HG03064 (cell line): ENCODE results near the gene CAMKK2.
"Not testable (repeated sequence)": the region's sequence is repeated elsewhere in the genome, so short reads cannot be mapped to it uniquely, and the experiment has no call there.

ENCODE experiments used
- ATAC-seq: cut with Tn5 transposase; IDR thresholded peaks from one replicate; pipeline ENCODE4 v1.9.1; 2021; ENCODE audit warnings: low read depth; ENCODE audit not compliant: unreplicated experiment

The CAMKK2 gene

DNA sequence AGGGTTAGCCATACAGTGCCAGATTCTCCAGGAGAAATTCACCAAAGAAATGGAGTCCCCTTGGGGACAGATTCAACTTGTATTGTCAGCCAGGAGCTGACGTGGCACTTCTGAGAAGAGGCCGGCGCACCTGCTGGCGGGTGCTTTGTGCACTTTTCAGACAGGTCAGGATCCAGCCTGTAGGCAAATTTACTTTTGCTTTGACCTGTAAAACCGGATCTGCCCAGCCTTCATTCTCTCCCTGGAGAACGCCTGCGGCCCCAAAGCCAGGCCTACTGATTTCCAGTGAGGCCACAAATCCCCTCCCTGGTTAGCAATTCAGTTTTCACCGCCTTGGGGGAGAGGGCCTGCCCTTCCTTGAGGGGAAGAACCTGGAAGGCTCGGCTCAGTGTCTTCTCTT is 69.2 kb downstream of the CAMKK2 start:
- ATAC-seq, result no peak

DNA sequence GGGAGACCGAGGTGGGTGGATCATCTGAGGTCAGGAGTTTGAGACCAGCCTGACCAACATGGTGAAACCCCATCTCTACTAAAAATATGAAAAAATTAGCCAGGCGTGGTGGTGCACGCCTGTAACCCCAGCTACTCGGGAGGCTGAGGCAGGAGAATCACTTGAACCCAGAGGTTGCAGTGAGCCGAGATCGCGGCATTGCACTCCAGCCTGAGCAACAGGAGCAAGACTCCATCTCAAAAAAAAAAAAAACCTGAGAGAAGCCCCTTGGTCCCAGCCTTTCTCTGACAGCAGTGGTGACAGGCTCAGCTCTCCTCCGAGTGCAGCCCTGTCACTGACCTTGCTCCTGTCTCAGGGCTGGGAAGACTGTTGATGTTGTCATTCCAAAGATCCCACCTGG is 69.6 kb downstream of the CAMKK2 start:
- ATAC-seq, result not testable (repeated sequence)

DNA sequence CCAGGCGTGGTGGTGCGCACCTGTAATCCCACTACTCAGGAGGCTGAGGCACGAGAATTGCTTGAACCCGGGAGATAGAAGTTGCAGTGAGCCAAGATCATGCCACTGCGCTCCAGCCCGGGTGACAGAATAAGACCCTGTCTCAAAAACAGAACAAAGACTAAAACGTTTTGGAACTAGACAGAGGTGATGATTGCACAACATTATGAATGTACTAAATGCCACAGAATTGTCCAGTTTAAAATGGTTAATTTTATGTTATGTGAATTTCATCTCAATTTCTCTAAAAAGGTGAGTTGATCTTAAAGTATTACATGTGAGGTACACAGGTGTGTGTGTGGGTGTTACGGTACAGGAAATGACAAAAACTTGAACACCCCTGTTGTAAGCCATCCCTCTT is 70.1 kb downstream of the CAMKK2 start:
- ATAC-seq, result no peak

- ATAC-seq, result no peak
These were observed 71.9 kb downstream of the CAMKK2 start for GRCh38 chr12:121224591-121224990.

DNA sequence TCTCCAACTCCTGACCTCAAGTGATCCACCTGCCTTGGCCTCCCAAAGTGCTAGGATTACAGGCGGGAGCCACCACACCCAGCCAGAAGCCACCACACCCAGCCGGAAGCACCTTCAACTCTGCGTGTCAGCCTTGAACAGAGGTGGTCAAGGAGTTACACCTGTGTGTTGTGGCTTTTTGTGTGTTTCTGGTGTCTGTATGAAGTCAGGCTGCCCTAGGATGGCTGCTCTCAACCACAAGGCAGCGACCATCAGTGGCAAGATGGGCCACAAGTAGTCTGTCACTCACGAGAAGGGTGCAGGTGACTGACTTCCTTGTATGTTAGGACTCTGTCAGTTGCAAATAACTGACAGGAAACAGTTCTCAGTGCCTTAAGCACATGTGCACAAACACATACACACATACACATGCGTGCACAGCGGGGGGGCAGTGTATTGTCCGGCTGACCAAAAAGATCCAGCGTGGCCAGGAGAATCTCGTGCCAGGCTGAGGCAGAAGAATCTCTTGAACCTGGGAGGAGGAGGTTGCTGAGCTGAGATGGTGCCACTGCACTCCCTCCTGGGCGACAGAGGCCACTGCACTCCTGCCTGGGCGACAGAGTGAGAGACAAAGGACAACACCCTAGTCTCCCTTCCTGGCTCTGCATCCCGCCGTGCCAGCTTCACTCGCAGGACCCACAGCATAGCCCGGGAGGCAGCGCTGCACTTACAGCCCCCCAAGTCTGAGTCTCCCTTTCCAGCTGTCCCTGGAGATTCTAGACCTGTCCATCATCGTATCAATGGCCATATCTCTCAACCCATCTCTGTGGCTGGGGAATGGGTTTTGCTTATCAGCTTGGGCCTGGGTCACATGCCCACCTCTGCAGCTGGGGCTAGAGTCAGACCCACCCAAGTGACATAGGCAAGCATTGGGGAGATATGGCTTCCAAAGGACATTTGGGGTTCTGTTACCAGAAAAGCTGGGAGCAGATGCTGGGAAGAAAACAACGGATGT is 72.9 kb downstream of the CAMKK2 start:
- no peak for ATAC-seq

DNA sequence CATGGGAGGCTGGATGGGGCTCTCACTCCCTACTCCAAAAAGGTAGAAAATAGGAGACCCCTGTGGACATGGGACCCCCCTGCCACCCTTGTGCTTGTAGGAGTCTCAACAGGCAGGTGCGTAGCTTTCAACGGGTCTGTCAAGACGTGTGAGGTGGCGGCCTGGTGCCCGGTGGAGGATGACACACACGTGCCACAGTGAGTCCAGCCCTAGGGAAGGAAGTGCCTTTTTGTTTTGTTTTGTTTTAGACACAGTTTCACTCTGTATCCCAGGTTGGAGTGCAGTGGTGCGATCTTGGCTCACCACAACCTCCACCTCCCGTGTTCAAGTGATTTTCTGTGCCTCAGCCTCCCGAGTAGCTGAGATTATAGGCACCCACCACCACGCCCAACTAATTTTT is 73.7 kb downstream of the CAMKK2 start:
- no peak for ATAC-seq

DNA sequence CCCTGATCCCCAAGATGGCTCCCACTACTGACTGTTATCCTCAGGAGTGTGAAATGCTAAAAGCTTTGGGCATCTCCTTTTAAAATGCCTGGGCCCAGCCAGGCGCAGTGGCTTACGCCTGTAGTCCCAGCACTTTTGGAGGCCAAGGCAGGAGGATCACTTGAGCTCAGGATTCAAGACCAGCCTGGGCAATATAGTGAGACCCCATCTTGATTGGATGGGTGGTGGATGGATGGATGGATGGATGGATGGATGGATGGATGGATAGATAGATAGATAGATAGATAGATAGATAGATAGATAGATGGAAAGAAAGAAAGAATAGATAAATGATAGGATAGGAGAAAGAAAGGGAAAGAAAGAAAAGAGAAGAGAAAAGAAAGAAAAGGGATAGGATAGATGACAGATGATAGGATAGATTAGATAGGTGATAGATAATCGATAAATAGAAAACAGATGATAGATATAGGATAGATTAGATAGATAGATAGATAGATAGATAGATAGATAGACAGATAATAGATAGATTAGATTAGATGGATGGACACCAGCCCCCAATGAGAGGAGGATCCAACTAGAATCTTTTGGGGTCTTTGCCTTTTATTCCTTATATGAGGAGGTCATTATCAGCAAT is 77.0 kb downstream of the CAMKK2 start:
- no peak for ATAC-seq

GRCh38 chr12:121218588-121219352 is 77.7 kb downstream of the CAMKK2 start:
- ATAC-seq, result no peak

DNA sequence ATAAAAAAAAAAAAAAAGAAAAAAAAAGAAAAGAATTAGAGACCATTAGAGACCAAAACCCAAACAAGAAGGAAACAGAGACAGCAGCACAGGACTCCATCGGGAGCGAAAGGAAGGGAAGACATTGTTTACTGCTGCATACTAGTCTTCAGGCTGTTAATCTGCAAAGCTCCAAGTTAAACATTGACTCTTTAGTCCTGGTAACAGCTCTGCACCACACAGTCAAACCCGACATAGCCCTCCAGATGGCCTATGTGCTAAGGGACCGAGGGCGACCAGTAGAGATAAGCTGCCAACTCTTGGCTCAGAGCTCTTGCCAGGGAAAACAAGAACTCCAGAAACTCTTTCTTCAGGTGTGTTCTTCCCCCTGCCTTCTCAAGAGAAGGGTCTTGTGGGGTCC is 78.7 kb downstream of the CAMKK2 start:
- no peak for ATAC-seq

DNA sequence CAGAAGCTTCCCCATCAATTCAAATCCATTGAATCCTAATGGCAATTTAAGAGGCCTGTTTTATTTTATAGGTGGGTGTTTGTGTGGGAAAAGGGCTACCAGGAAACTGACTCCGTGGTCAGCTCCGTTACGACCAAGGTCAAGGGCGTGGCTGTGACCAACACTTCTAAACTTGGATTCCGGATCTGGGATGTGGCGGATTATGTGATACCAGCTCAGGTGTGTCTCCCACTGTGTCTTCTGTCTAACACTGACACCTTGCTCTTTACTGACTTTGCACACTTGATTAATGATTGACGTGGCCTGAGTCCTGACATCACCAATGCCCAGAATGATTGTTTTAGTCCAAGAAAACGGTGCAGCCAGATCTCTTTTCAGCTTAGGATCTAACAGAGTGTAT is 79.4 kb downstream of the CAMKK2 start:
- ATAC-seq, result no peak

DNA sequence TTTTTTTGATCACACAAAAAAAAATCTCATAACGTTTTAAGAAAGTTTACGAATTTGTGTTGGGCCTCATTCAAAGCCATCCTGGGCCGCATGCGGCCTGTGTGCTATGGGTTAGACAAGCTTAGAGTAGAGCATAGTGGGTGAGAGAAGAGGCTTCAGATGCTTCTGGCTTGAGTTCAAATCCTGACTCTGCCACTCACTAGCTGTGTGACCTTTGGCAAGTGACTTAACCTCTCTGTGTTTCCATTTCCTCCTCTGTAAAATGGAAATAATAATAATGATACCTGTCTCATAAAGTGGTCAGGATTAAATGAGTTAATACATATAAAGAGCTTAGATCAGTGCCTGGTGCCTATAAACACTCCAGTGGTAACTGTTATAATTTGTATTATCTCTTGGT is 80.4 kb downstream of the CAMKK2 start:
- no peak for ATAC-seq

DNA sequence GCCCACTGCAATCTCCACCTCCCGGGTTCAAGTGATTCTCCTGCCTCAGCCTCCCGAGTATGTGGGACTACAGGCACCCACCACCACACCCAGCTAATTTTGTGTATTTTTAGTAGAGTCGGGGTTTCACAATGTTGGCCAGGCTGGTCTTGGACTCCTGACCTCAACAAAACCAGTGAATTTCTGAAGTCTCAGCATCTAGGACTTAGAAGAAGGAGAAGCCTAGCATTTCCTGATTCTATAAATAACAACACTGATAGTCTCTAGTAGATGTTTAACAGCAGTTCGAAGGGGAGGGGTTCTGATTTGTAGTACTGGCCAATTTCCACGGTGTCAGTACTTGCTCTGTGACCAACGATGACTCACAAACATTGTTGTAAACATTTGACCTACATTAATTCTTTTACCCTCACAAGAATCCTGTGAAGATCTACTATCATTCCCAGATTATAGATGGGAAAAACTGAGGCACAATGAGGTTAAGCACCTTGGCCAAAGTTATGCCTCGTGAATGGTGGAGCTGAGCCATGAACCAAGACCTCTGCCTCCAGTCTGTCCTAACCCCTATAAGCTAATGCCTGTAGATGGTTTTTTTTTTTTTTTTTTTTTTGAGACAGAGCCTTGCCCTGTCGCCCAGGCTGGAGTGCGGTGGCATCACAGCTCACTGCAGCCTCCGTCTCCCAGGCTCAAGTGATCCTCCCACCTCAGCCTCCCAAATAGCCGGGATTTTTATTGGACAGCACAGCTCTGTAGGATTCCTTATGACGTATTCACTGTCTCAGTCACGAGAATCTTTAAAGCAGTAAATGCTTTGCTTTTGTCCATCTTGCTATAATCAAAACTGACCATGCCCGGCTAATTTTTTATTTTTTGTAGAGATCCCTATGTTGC is 81.4 kb downstream of the CAMKK2 start:
- no peak for ATAC-seq

GRCh38 chr12:121214166-121214777 is 82.2 kb downstream of the CAMKK2 start:
- no peak for ATAC-seq

DNA sequence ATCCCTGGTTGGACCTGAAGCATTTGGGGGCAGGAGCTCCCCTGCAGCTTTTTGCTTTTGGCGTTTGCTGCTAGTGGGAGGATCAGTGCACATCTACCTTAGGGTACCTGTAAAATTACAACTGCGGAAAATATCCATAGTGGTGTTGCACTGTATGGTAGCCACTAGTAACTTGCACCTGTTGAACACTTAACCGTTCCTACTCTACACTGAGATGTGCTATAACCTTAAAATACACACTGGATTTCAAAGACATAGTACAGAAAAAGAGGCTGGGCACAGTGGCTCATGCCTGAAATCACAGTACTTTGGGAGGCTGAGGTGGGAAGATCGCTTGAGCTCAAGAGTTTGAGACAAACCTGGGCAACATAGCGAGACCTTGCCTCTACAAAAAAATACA is 83.6 kb downstream of the CAMKK2 start:
- ATAC-seq, result no peak

DNA sequence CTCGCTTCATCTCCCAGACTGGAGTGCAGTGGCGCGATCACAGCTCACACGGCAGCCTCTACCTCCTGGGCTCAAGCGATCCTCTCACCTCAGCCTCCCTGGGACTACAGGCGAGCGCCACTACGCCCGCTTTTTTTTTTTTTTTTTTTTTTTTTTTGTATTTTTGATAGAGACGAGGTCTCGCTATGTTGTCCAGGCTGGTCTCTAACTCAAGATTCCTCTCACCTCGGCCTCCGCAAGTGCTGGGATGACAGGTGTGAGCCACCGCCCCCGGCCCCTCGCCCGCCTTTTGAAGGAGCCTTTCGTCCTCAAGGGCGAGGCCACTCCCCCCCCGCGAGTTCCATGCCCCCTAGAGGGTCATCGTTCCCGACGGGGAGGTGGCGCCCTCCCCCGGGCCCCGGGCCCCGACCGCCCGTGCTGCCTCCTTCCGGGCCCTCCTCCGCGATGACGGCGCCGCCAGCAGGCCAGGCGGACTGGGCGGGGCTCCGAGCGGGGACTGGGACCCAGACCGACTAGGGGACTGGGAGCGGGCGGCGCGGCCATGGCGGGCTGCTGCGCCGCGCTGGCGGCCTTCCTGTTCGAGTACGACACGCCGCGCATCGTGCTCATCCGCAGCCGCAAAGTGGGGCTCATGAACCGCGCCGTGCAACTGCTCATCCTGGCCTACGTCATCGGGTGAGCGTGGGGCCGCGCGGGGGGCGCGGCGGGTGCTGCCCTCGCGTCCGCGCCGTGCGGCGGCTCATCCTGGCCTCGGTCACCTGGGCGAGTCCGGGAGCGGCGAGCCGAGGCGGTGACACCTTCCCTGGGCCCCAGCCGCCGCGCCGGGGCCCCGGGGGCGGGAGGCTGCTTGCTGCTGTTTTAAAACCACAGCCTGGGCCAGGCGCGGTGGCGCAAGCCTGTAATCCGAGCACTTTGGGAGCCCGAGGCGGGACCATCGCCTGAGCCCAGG is 86.6 kb downstream of the CAMKK2 start, which contains the start of gene P2RX4:
TSS of gene P2RX4 (plus strand) at position 506 of the 949 bp plus-strand sequence. CDS start at position 542, 36 bp downstream.
- ATAC-seq, result peak; percentile 92

DNA sequence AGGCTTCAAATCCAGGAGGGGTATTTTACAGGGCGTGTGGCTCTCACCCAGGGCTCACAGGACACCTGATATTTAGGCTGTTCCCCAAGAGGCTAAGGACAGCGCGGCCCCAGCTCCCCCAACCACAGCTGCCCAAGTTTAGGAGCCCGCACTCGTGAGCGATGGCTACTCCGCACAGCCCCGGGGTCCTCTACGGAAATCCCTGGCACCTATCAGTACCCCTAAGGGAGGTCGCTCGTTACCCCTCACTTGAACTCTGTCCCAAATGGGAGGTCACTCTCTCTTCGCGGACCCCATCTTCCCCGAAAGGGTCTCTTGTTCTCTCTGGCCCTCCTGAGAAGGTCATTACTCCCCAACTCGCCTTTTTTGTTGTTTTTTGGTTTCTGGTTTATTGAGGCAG is 87.3 kb downstream of the CAMKK2 start:
- ATAC-seq, result no peak

DNA sequence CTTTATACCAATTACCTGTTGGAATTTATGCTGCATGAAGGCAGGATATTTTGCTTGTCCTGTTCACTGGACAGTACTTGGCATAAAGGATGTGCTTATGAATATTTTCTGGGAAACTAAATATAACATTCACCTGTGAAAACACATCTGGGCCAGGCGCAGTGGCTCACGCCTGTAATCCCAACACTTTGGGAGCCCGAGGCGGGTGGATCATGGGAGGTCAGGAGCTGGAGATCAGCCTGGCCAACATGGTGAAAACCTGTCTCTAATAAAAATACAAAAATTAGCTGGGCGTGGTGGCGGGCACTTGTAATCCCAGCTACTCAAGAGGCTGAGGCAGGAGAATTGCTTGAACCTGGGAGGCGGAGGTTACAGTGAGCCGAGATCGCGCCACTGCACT is 87.9 kb downstream of the CAMKK2 start:
- not testable (repeated sequence) for ATAC-seq

GRCh38 chr12:121205491-121205890 is 91.0 kb downstream of the CAMKK2 start:
- ATAC-seq, result no peak
